SK-N-SH (cell line): ENCODE data around the gene PTPRJ.

Source experiments
- EP300 ChIP-seq, 2 experiments: IDR thresholded peaks; 2 replicates each; pipeline versions ENCODE4 v1.4.0 to v1.6.1; 2012; ENCODE audit warnings: borderline replicate concordance in 1 of 2, low read depth in 1 of 2, low read length in 1 of 2
- EZH2phosphoT487 ChIP-seq: fragments of 200-600 bp; sonication (generic); IDR thresholded peaks from 2 replicates; pipeline ENCODE4 v1.6.1; 2017; ENCODE audit warnings: low read depth, mixed run types, mild to moderate bottlenecking, antibody characterized with exemption, moderate library complexity, borderline replicate concordance
- GABPA ChIP-seq: IDR thresholded peaks from 2 replicates; pipeline ENCODE4 v1.4.0; 2012; ENCODE audit warnings: low read depth, mild to moderate bottlenecking
- MAX ChIP-seq: IDR thresholded peaks from 2 replicates; pipeline ENCODE4 v1.4.0; 2012; ENCODE audit warnings: low read depth
- POLR2AphosphoS5 ChIP-seq: IDR thresholded peaks from 2 replicates; pipeline ENCODE4 v1.6.1; 2012; ENCODE audit warnings: low read depth, low read length
- RAD21 ChIP-seq: IDR thresholded peaks from 2 replicates; pipeline ENCODE4 v1.6.1; 2012; ENCODE audit warnings: mild to moderate bottlenecking, low read length
- RCOR1 ChIP-seq: fragments of 150-350 bp; IDR thresholded peaks from 2 replicates; pipeline ENCODE4 v1.6.1; 2017; ENCODE audit warnings: antibody characterized with exemption, low read length
- RFX5 ChIP-seq: IDR thresholded peaks from 2 replicates; pipeline ENCODE4 v1.6.1; 2012; ENCODE audit warnings: mild to moderate bottlenecking, improper control_type of control experiment, low read length
- SIN3A ChIP-seq: IDR thresholded peaks from 2 replicates; pipeline ENCODE4 v1.6.1; 2012; ENCODE audit warnings: low read depth, mild to moderate bottlenecking, low read length, moderate library complexity, borderline replicate concordance
- TAF1 ChIP-seq: IDR thresholded peaks from 2 replicates; pipeline ENCODE4 v1.6.1; 2012; ENCODE audit warnings: low read depth, mild to moderate bottlenecking, low read length, moderate library complexity, borderline replicate concordance
- USF2 ChIP-seq: fragments of 150-350 bp; IDR thresholded peaks from 2 replicates; pipeline ENCODE4 v1.6.1; 2017; ENCODE audit warnings: antibody characterized with exemption, low read length, low read depth, borderline replicate concordance
- YY1 ChIP-seq: IDR thresholded peaks from 2 replicates; pipeline ENCODE4 v1.4.0; 2012; ENCODE audit warnings: low read depth, mild to moderate bottlenecking
- TF ChIP-seq, protein P1 (sequence below): fragments of 200-600 bp; sonication (generic); IDR thresholded peaks from 2 replicates; pipeline ENCODE4 v1.6.1; 2017; ENCODE audit warnings: antibody characterized with exemption, mild to moderate bottlenecking, moderate library complexity
- TF ChIP-seq, protein P2 (sequence below): IDR thresholded peaks from 2 replicates; pipeline ENCODE4 v1.6.1; 2012; ENCODE audit warnings: mild to moderate bottlenecking, low read depth, low read length, moderate library complexity

GRCh38 chr11:47938791-47939560 lies 41.4 kb upstream of the PTPRJ start:
- TF ChIP-seq YY1 (no peak), RCOR1 (no peak), TAF1 (no peak), RAD21 (no peak), MAX (no peak), POLR2AphosphoS5 (no peak), USF2 (no peak), SIN3A (no peak), EP300 (IDR thresholded peaks at IDR 0.05; ENCODE audit: borderline replicate concordance in 1 of 2, low read depth in 1 of 2, low read length in 1 of 2) (no peak), GABPA (no peak), EZH2phosphoT487 (no peak), RFX5 (no peak)
- TF ChIP-seq, protein P1, sequence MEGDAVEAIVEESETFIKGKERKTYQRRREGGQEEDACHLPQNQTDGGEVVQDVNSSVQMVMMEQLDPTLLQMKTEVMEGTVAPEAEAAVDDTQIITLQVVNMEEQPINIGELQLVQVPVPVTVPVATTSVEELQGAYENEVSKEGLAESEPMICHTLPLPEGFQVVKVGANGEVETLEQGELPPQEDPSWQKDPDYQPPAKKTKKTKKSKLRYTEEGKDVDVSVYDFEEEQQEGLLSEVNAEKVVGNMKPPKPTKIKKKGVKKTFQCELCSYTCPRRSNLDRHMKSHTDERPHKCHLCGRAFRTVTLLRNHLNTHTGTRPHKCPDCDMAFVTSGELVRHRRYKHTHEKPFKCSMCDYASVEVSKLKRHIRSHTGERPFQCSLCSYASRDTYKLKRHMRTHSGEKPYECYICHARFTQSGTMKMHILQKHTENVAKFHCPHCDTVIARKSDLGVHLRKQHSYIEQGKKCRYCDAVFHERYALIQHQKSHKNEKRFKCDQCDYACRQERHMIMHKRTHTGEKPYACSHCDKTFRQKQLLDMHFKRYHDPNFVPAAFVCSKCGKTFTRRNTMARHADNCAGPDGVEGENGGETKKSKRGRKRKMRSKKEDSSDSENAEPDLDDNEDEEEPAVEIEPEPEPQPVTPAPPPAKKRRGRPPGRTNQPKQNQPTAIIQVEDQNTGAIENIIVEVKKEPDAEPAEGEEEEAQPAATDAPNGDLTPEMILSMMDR, result no peak
- TF ChIP-seq, protein P2, sequence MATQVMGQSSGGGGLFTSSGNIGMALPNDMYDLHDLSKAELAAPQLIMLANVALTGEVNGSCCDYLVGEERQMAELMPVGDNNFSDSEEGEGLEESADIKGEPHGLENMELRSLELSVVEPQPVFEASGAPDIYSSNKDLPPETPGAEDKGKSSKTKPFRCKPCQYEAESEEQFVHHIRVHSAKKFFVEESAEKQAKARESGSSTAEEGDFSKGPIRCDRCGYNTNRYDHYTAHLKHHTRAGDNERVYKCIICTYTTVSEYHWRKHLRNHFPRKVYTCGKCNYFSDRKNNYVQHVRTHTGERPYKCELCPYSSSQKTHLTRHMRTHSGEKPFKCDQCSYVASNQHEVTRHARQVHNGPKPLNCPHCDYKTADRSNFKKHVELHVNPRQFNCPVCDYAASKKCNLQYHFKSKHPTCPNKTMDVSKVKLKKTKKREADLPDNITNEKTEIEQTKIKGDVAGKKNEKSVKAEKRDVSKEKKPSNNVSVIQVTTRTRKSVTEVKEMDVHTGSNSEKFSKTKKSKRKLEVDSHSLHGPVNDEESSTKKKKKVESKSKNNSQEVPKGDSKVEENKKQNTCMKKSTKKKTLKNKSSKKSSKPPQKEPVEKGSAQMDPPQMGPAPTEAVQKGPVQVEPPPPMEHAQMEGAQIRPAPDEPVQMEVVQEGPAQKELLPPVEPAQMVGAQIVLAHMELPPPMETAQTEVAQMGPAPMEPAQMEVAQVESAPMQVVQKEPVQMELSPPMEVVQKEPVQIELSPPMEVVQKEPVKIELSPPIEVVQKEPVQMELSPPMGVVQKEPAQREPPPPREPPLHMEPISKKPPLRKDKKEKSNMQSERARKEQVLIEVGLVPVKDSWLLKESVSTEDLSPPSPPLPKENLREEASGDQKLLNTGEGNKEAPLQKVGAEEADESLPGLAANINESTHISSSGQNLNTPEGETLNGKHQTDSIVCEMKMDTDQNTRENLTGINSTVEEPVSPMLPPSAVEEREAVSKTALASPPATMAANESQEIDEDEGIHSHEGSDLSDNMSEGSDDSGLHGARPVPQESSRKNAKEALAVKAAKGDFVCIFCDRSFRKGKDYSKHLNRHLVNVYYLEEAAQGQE, result no peak
